SH-SY5Y (cell line): Measurements from ENCODE around the gene CRMP1.

Experiments
- GATA2 ChIP-seq: IDR thresholded peaks from 2 replicates; pipeline ENCODE4 v1.6.1; 2011; ENCODE audit warnings: mild to moderate bottlenecking, low read depth, low read length
- GATA3 ChIP-seq: IDR thresholded peaks from 2 replicates; pipeline ENCODE4 v1.6.1; 2011; ENCODE audit warnings: low read depth, mild to moderate bottlenecking, low read length, moderate library complexity

The CRMP1 gene

GRCh38 chr4:5773271-5773555, 119.7 kb downstream of the CRMP1 start:
- TF ChIP-seq GATA3 (no peak), GATA2 (no peak)

- TF ChIP-seq GATA3 (no peak), GATA2 (no peak)
Observed at GRCh38 chr4:5772528-5773270, 120.2 kb downstream of the CRMP1 start.
